Glomerular visceral epithelial cell (primary cell): ENCODE measurements around the gene HNRNPD.
A peak's percentile ranks its signal among the peaks of the same experiment; 100 is the strongest.
"Not testable (repeated sequence)": the region's sequence is repeated elsewhere in the genome, so short reads cannot be mapped to it uniquely, and the experiment has no call there.

Experiments used
- DNase-seq: peaks from one replicate; pipeline ENCODE4 v3.0.0-alpha.2; 2016; ENCODE audit errors: extremely low spot score

The HNRNPD gene

DNA sequence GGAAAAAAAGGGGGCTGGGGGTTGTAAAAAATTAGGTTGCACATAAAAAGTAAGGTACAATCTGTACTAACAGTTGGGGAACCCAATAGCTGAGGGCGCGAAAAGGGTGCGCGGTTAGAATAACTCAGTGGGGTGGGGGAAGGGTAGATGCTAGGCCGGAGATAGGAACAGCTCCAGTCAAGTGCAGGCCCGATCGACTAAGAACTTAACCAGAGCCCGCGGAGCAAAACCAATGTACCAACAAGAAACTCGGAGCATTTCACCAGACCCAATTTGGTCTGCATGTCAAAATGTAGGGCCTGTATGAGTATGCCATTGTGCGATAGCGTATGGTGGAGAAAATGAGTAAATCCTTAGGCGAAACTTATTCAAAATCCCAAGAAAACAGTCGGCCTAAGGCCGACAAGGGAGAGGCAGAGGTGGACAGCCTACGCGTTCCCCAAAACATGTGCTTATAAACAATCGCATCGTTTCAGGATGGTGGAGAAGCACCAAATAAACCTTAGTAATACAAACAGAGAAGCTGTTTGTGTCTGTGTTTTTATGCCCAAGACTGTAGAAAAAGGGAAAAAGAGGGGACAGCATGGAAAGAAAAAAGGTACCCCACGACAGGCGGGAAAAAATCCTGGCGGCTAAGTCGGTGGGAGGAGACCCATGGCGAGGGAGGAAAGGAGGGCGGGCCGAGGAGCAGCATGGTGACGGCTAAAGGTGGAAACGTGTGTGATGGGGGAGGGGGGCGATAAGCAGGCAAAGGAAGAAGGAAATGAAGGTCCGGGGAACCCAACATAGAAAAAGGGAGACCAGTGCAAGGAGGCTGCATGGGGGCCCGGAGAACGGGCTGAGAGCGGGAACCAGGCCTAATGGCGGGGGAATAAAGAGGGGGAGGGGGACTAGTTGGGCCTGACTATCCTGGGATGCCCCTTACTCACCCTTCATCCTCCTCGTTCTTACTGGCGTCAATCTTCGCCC, 990 bp downstream of the HNRNPD start:
- DNase-seq = peak; percentile 89

DNA sequence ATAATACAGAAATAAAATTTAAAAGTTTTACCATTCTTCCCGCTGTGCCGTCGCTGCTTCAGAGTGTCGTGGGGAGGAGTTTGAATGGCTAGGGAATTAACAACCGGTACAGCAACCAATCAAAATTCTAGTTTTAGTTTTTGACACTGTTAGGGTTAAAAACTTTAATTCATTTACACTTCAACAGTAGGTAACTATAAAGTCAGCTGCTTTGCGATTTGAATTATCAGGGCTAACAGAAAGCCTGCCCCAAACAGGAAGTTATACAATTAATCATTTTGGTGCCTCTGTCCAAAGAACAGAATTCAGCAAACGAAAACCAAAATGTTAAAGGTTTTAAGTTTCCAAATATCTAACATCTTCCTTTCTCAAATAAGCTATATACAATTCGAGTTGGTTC, 2.3 kb downstream of the HNRNPD start:
- no peak for DNase-seq

DNA sequence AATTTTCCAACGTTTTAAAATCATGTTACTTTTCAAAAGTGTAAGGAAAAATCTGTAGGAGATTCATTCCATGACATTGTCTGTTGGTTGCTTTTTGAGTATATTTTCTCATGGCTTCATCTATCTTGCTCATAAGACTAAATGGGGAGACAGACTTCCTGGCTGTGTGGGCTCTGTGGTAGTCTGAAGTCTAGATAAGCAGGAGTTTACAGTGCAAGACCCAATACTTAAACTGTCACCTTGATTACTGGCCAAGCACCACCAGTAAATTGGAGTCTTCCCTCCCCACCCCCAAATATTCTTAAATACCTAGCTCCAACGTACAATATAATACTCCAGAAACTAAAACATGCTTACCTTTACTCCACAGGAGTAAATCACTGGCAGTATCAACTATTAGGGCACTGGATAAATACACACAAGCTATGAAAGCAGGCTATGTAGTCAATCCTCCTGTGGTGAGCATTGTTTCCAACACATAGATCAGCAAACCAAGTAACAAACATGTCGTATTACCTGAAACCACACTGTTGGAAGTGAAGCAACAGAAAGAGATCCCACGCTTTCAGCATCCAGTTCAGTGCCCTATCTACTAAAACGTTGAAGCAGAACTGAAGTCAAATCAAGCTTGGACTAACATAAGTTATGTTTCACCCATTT, 6.2 kb downstream of the HNRNPD start:
- no peak for DNase-seq

DNA sequence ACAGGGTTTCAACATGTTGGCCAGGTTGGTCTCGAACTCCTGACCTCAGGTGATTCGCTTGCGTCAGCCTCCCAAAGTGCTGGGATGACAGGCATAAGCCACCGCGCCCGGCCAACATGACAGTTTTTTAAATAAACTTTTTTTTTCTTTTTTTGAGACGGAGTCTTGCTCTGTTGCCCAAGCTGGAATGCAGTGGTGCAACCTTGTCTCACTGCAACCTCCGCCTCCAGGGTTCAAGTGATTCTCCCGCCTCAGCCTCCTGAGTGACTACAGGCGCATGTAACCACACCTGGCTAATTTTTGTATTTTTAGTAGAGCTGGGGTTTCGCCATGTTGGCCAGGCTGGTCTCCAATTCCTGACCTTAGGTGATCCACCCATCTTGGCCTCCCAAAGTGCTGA, 7.4 kb downstream of the HNRNPD start:
- not testable (repeated sequence) for DNase-seq

DNA sequence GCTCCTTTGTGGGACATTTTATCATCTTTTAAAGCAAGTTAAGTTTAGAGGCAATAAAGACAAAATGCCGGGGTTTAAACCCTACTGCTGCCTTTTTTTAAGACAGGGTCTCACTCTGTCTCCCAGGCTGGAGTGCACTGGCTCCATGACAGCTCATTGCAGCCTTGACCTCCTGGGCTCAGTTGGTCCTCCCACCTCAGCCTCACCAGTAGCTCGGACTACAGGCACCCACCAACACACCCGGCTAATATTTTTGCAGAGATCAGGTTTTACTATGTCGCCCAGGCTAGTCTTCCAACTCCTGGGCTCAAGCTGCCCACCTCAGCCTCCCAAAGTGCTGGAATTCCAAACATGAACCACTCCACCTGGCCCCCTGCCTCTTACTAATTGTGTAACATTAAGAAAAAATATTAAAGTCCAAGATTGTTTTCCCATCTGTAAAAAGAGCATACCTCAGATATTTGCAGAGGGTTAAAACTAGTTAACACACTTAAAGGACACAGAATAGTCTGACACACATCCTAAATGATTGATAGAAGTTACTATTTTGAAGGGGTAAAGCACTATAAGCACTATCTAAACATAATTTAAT, 9.8 kb downstream of the HNRNPD start:
- no peak for DNase-seq

DNA sequence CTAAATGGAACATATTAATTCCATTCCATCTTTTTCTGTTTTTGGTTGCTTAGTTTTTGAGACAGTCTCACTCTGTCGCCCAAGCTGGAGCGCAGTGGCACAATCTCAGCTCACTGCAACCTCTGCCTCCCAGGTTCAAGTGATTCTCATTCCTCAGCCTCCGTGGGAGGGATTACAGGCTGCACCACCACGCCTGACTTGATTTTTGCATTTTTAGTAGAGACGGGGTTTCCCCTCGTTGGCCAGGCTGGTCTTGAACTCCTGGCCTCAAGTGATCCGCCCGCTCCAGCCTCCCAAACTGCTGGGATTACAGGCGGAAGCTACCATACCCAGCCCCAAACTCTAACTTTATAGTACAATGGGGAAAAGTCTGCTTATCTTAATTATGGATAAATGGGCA, 11.2 kb downstream of the HNRNPD start:
- peak; percentile 45 for DNase-seq

DNA sequence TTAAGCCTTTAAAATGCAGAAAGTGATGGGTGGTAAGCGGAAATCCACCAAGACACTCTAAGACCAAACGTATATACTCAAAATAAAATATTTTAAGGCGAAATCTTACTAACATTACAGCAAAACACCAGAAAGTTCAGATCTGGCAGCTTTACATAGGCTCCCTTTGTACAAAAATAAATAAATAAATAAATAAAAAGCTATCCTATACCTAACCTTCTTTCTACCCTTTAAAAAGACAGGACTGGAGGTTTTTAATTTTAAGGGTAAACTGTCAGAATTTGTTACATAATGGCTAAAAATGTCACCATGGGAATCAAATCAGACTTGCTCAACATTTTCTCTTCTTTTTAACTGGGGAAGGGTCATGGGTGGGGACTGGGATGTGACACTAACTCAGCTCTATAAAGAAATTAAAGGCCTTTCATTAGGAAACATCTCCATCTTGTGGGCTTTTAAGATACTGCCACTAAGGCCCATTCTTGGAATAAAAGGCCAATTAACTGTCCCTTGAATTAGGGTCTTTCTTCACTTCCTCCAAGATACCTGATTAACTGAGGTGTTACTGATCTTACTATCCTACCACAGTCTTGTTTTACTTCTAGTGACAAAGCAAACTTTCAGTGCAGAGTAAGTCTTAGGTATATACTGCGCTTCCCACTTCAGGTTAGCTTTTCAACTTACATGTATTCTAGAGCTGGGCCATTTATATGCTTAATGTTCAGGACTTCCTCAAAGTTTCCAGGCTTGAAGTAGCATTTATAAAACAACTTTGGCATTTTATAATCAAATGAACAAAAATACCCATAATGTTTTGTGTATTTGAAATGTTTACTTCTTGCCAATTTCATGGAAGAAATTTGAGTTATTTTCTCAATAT, 13.3 kb downstream of the HNRNPD start:
- peak; percentile 34 for DNase-seq

DNA sequence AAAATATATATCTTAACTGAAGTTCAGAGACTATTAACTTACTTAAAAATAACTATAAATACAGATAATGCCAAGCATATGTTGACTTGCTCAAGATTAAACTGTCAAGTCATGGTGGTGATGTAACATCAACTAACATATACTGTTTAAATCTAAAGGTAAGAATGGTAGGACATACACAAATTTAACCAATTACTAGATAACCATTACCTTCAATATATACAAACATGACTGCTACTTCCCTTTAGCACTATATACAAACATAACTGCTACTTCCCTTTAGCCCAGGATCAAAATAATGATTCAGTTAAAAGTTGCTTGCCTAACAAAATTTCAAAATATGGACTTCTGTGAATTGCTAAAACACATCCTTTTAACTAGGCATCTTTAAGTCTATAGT, 14.9 kb downstream of the HNRNPD start:
- no peak for DNase-seq

DNA sequence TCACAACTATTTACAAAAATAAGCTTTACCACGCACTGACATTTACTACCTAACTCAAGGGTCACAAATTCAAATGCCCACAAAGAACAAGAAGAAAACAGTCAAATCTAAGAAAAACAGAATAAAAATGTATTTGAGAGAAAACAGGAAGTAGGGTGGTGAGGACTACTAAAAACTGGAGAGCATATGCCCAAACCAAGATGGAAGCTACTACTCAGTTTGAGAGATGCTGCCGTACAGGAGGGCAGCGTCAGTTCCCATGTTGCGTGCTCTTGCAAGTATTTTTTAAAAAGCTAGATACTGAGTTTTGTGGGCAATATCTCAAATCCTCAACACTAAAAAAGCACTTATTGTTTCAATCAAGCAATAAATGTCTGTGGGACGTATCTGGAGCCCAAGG, 16.2 kb downstream of the HNRNPD start:
- no peak for DNase-seq

DNA sequence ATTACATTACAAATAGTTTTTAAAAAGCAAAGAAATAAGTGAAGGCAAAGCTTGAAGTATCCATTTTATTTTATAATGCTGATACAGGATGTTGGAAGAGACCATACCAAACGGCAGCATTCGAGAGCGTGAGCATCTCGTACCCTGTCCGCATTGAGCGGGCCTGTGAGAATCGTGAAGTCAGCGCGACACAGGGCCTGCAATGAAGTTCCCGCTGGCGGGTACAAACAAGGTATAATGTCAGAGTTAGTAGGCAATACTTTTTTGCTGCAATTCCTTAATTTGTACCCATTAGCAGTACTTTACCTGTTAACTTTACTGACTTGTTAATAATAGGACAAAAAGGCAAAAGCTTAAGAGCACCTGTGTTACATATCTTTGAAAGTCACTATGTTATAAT, 19.0 kb downstream of the HNRNPD start:
- no peak for DNase-seq

DNA sequence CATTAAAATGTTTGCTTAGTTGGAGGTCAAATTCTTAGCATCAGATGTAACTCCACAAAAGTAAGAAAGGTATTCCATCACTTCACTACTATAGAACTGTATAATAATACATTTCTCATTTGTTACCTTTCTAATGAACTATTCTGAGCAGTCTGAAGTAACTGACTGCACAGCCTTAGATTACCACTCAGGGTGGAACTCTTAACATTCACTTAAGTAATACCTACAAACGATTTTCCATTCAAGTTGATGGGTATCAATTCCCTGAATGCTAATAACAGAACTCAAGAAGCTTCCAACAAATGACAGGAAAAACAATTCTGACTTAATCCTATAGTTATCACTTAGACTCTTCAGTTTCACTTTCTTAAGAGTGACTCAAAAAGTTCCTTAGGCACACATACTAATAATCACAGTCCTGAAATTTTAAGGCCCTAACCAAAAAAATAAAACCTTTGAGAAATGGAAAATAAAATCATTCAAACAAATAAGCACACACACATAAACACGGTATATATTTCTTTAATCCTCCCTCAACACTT, 20.9 kb downstream of the HNRNPD start:
- no peak for DNase-seq

DNA sequence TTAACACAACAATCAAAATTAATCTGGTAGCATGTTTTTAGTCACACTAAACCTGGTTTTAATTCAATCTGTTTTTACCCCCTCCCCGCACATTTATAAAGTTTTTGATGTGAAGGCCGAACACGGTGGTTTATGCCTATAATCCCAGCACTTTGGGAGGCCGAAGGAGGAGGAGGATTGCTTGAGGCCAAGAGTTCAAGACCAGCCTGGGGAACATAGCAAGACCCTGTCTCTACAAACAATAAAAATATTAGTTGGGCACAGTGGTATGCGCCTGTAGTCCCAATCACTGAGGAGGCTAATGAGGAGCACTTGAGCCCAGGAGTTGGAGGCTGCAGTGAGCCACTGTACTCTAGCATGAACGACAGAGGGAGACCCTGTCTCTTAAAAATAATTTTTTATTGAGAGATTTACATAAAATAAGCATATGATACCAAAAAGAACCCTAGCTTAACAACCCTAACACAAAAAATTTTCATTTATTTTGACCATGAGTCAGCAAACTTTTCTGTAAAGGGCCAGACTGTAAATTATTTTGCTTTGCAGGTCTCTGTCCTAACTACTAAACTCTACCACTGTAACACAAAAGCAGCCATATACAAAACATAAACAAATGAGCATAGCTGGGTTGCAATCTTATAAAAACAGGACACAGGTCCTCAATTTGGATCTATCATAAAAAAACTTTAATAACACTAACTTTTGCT, 21.5 kb downstream of the HNRNPD start:
- DNase-seq = no peak

DNA sequence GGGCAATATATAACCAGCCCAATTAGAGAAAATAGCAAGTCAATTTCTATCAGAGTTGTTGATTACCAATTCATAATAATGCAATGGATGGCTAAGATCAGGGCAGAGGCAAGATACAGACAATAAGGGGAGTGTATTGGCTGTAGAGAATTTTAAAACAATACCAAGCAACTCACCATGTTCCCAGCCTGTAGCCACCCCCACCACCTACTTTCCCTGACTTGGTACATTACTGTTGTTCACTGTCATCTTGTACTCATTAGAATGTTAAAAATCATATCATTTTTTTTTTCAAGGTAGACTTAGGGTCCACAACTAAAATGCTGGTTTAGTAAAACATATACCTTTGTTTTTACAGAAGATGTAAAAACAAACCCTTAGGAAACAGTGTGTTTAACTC, 27.7 kb downstream of the HNRNPD start:
- DNase-seq = no peak

DNA sequence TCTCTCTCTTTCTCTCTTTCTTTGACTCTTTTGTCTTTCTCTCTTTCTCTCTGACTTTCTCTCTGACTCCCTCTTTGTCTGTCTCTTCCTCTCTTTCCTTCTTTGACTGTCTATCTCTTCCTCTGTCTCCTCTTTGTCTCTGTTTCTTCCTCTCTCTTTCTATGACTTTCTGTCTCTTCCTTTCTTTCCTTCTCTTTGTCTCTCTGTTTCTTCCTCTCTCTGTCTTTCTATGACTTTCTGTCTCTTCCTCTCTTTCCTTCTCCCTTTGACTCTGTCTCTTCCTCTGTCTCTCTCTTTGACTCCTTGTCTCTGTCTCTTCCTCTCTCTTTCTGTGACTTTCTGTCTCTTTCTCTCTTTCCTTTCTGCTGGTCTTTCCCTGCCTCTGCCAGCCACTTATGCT, 38.7 kb downstream of the HNRNPD start:
- DNase-seq = no peak

DNA sequence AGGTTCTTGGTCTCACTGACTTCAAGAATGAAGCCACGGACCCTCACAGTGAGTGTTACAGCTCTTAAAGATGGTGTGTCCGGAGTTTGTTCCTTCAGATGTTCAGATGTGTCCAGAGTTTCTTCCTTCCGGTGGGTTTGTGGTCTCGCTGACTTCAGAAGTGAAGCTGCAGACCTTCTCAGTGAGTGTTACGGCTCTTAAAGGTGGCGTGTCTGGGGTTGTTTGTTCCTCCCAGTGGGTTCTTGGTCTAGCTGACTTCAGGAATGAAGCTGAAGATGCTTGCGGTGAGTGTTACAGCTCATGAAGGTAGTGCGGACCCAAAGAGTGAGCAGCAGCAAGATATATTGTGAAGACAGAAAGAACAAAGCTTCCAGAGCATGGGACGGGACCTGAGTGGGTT, 40.1 kb downstream of the HNRNPD start:
- DNase-seq = not testable (repeated sequence)

DNA sequence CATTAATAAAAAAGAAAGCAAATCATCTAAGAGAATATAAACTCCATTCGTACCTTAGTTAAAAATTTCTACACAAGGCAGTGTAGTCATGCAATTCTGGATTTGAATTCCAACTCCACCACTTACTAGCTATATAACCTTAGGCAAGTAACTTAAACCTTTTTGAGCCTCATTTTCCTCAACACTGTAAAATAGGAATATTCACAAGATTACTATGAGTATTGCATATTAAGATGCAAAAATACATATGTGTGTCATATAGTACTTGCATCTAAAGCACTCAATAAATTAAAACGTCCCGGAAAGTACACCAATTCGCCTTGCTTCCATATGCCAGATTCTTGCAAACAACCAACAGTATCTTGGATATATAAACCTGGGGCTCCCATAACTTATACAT, 42.0 kb downstream of the HNRNPD start:
- DNase-seq = no peak

DNA sequence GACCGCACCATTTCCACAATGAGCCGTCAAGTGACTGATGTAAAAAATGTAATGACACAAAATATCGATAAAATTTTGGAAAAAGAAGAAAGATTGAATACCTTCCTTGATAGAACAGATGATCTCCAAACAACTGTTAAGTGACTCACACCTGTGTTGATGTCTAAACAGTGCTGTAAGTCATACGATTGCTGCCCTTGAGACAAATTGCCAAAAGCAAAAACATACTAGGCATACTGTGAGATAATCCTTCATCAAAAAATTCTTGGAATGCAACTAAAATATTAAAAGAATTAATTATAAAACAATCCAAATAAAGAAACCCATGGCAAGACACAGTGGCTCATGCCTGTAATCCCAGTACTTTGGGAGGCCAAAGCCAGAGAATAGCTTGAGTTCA, 53.4 kb downstream of the HNRNPD start:
- no peak for DNase-seq

DNA sequence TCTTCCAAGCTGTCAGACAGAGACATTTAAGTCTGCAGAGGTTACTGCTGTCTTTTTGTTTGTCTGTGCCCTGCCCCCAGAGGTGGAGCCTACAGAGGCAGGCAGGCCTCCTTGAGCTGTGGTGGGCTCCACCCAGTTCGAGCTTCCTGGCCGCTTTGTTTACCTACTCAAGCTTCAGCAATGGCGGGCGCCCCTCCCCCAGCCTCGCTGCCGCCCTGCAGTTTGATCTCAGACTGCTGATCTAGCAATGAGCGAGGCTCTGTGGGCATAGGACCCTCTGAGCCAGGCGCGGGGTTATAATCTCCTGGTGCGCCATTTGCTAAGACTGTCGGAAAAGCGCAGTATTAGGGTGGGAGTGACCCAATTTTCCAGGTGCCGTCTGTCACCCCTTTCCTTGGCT, 70.7 kb downstream of the HNRNPD start:
- not testable (repeated sequence) for DNase-seq
